Hematopoietic multipotent progenitor cell treated with erythropoietin and hydrocortisone succinate and interleukin-3 and kit ligand, for 17 days (in vitro differentiated cells): ENCODE data around the gene TADA3.
A peak's percentile ranks its signal among the peaks of the same experiment; 100 is the strongest.

ENCODE experiments used
- DNase-seq: peaks from one replicate; pipeline ENCODE4 v3.0.0-alpha.2; 2015; ENCODE audit warnings: low spot score

The TADA3 gene

GRCh38 chr3:9760779-9761505 lies 31.3 kb downstream of the TADA3 start:
- DNase-seq, result no peak

- DNase-seq, result no peak
These were observed 34.8 kb downstream of the TADA3 start for GRCh38 chr3:9757427-9757826.

GRCh38 chr3:9754678-9755077 lies 37.6 kb downstream of the TADA3 start:
- no peak for DNase-seq

GRCh38 chr3:9750556-9751411 lies 41.5 kb downstream of the TADA3 start:
- DNase-seq, result no peak

- DNase-seq, result peak; percentile 93
These were observed 42.4 kb downstream of the TADA3 start, which contains the start of gene OGG1 for GRCh38 chr3:9749645-9750555. OGG1 (plus strand) TSS chr3:9749952; CDS start chr3:9750287, 335 bp downstream.

GRCh38 chr3:9749296-9749644 lies 43.0 kb downstream of the TADA3 start:
- no peak for DNase-seq

- no peak for DNase-seq
These were observed 44.2 kb downstream of the TADA3 start for GRCh38 chr3:9748031-9748430.

GRCh38 chr3:9747267-9747666 lies 45.0 kb downstream of the TADA3 start:
- DNase-seq, result no peak

- no peak for DNase-seq
These were observed 45.9 kb downstream of the TADA3 start for GRCh38 chr3:9746330-9746729.

- DNase-seq, result no peak
These were observed 46.8 kb downstream of the TADA3 start for GRCh38 chr3:9745521-9745920.

- DNase-seq, result no peak
These were observed 48.1 kb downstream of the TADA3 start for GRCh38 chr3:9744162-9744561.

GRCh38 chr3:9743548-9743947 lies 48.7 kb downstream of the TADA3 start:
- DNase-seq, result no peak

GRCh38 chr3:9742560-9742959 lies 49.7 kb downstream of the TADA3 start:
- DNase-seq, result no peak

GRCh38 chr3:9739181-9739580 lies 53.1 kb downstream of the TADA3 start:
- DNase-seq, result no peak

GRCh38 chr3:9736831-9737230 lies 55.4 kb downstream of the TADA3 start:
- peak; percentile 74 for DNase-seq

- no peak for DNase-seq
These were observed 59.5 kb downstream of the TADA3 start for GRCh38 chr3:9732740-9733115.

GRCh38 chr3:9732080-9732739 lies 60.1 kb downstream of the TADA3 start:
- DNase-seq, result peak; percentile 41

- DNase-seq, result peak; percentile 97
These were observed 60.8 kb downstream of the TADA3 start, which contains the start of gene BRPF1 for GRCh38 chr3:9731206-9732079. BRPF1 (plus strand) TSS chr3:9731735; CDS start chr3:9734141, 2,406 bp downstream.

- no peak for DNase-seq
These were observed 61.5 kb downstream of the TADA3 start for GRCh38 chr3:9730657-9731205.
